Kidney (tissue), 14 donors: Measurements from ENCODE around the gene ACVR1B. TPM values are rescaled to one million over a fixed set of nuclear protein-coding genes. Genes with fewer than 3 reads are reported as not detected.
A peak's percentile ranks its signal among the peaks of the same experiment; 100 is the strongest.

Experiments
- DNase-seq, 5 donors: peaks; one replicate each; pipeline ENCODE4 v3.0.0-alpha.2; 2013 to 2020
- FAIRE-seq: peaks from 2 replicates; lab custom pipeline; 2012; peaks lifted over from hg19 to GRCh38; lab: Jason Lieb, UNC
- H3K27ac ChIP-seq, 2 donors: one replicate each; pipeline ENCODE4 v1.7.0; 2013; ENCODE audit warnings: low read depth in 2 of 2, low read length in 2 of 2, inconsistent platforms in 1 of 2
- H3K27me3 ChIP-seq: one replicate; pipeline ENCODE4 v1.7.1; 2013; ENCODE audit warnings: low read length, inconsistent platforms; ENCODE audit not compliant: control insufficient read depth, insufficient read depth
- H3K36me3 ChIP-seq, 3 donors: one replicate each; pipeline versions ENCODE4 v1.7.0 to v1.7.1; 2013; ENCODE audit warnings: low read length in 3 of 3, control low read depth in 1 of 3, inconsistent platforms in 1 of 3; ENCODE audit not compliant: insufficient read depth in 3 of 3, control insufficient read depth in 2 of 3
- H3K4me1 ChIP-seq, 3 donors: one replicate each; pipeline versions ENCODE4 v1.7.0 to v1.7.1; 2013; ENCODE audit warnings: low read length in 3 of 3, inconsistent platforms in 1 of 3, low read depth in 1 of 3; ENCODE audit not compliant: control insufficient read depth in 2 of 3, insufficient read depth in 2 of 3
- H3K4me3 ChIP-seq, 3 donors: one replicate each; pipeline versions ENCODE4 v1.7.0 to v1.8.1; 2013; ENCODE audit warnings: low read length in 3 of 3, control low read depth in 1 of 3, inconsistent platforms in 1 of 3
- H3K9ac ChIP-seq, 3 donors: one replicate each; pipeline versions ENCODE4 v1.7.0 to v1.7.1; 2013; ENCODE audit warnings: low read length in 3 of 3, control low read depth in 1 of 3, inconsistent platforms in 1 of 3
- H3K9me3 ChIP-seq, 3 donors: one replicate each; pipeline versions ENCODE4 v1.7.0 to v1.7.1; 2013; ENCODE audit warnings: low read length in 3 of 3, control low read depth in 1 of 3, inconsistent platforms in 1 of 3; ENCODE audit not compliant: control insufficient read depth in 2 of 3, insufficient read depth in 1 of 3
- intact Hi-C: fragments of 100-400 bp; cut with DNase I; formaldehyde crosslinking; loops from one replicate; pipeline ENCODE4 v1.11.1; 2022
- polyA plus RNA-seq: library from polyadenylated mRNA; stranded (reverse); fragments of 350-450 nt; fragmentation: Illumina TruSeq; extraction: RNeasy Lipid Tissue Mini Kit (QIAGEN cat#74804); gene quantifications from one replicate; pipeline ENCODE4 v1.2.3, GENCODE V29; 2014; ENCODE audit warnings: low read depth, low replicate concordance; ENCODE audit not compliant: insufficient read depth
- total RNA-seq: library from RNA; stranded (reverse); fragmentation: NEBNext Ultra II Directional; extraction: Animal tissue kit (Norgen Biotek cat#: 25700); gene quantifications from one replicate; pipeline ENCODE4 v1.2.1, GENCODE V29; 2021
- TF ChIP-seq, protein P1 (sequence below): IDR thresholded peaks from 3 replicates; pipeline ENCODE4 v1.5.1; 2012; ENCODE audit warnings: mild to moderate bottlenecking, moderate library complexity, borderline replicate concordance; ENCODE audit not compliant: insufficient read depth; ENCODE audit errors: extremely low read depth
- donor health status: control.
- donor health status: control.
- donor health status: control.
- donor health status: control.
- donor health status: control.
- donor health status: DM: yes; HTN: yes; CAD: no.
- donor health status: Normal renal cell carcinoma (clear cell type).

The ACVR1B gene
- total and polyA plus RNA-seq, 2 donors from 2014 or later: 30.6 to 95.5 TPM

GRCh38 chr12:52032804-52033445 is 81.4 kb downstream of the ACVR1B start:
- Histone ChIP-seq H3K4me1 (peaks cover 0 to 31% (median 17%) of the 10 kb centered on the region in 3 donors), H3K4me3 (peak overlapping the region; percentile 32 to 63 (median 50)), H3K27me3 (no peaks in the 10 kb centered on the region), H3K36me3 (no peaks in the 10 kb centered on the region), H3K9ac (peak overlapping the region; percentile 18 to 94 (median 59)), H3K9me3 (no peaks in the 10 kb centered on the region), H3K27ac (peak overlapping the region; percentile 93 to 97)
- TF ChIP-seq, protein P1, sequence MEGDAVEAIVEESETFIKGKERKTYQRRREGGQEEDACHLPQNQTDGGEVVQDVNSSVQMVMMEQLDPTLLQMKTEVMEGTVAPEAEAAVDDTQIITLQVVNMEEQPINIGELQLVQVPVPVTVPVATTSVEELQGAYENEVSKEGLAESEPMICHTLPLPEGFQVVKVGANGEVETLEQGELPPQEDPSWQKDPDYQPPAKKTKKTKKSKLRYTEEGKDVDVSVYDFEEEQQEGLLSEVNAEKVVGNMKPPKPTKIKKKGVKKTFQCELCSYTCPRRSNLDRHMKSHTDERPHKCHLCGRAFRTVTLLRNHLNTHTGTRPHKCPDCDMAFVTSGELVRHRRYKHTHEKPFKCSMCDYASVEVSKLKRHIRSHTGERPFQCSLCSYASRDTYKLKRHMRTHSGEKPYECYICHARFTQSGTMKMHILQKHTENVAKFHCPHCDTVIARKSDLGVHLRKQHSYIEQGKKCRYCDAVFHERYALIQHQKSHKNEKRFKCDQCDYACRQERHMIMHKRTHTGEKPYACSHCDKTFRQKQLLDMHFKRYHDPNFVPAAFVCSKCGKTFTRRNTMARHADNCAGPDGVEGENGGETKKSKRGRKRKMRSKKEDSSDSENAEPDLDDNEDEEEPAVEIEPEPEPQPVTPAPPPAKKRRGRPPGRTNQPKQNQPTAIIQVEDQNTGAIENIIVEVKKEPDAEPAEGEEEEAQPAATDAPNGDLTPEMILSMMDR: no peak
- DNase-seq (peak; percentile 97 to 99 (median 98)), FAIRE-seq (peak; percentile 63)
- intact Hi-C loops: no loop called here

DNA sequence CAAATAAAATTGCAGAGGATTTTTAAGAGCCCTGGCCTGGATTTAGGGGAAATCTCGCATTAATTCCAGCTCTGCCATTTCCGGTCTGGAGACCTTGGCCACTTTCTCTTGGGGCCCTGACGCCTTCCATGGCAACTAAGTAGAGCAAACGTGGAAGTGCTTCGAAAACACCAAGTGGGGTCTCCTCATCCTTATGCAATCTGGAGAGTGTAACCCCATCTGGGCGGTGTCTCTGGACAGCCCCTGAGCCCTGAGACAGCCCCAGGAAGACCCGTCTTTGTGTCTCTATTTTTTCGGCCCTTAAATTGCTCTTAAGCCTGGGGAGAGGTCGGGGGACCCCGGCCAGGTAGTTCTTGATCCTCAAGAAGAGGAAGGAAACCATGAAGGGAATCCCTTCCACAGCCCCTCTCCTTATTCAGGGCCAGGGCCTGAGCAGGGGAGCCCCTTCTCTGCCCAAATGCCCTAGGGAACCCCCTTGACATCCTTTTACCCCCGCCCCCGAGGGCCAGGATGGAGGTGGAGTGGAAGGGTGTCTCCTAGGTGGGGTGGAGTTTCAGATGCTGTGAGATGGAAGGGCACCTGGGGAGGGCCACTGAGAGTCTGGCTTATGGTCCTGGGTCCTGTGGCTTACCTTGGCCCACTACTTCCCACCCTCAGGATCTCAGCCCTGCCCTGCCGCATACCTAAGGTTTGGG is 82.1 kb downstream of the ACVR1B start:
- H3K4me3 ChIP-seq: peak overlapping the region; percentile 32 to 56 (median 50)
- H3K27me3 ChIP-seq: no peaks in the 10 kb centered on the region
- DNase-seq (peak in 2 of 5 donors; percentile 66 to 67), FAIRE-seq (no peak)
- peak overlapping the region; percentile 18 to 94 (median 59) for H3K9ac ChIP-seq
- no peaks in the 10 kb centered on the region for H3K9me3 ChIP-seq
- TF ChIP-seq, protein P1: no peak
- peak overlapping the region; percentile 92 for H3K27ac ChIP-seq
- no peaks in the 10 kb centered on the region for H3K36me3 ChIP-seq
- intact Hi-C loops: no loop called here
- peaks cover 0 to 31% (median 20%) of the 10 kb centered on the region in 3 donors for H3K4me1 ChIP-seq

DNA sequence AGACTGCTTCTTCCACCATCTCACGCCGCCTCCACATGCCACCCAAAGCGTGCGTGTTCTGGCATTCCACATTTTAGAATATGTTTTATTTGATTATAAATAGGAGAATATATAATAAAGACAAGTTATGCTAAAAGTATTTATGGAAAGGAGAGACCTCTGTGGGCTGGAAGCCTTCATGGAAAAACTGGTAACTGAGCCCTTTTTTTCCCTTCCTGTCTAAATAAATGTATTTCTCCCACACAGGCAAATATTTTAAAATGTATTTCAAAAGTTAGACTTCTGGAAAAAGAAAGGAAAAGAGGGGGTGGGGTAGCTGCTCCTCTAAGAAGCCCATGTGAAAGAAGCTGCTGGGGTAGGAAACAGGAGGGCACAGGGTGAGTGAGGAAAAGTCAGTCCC is 83.7 kb downstream of the ACVR1B start:
- no peak overlapping the region for H3K9ac ChIP-seq
- FAIRE-seq: no peak
- H3K27me3 ChIP-seq: no peaks in the 10 kb centered on the region
- H3K4me3 ChIP-seq: no peak overlapping the region
- no peak for DNase-seq
- H3K27ac ChIP-seq: no peak overlapping the region
- TF ChIP-seq, protein P1: no peak
- H3K4me1 ChIP-seq: peaks cover 0 to 31% (median 22%) of the 10 kb centered on the region in 3 donors
- no peaks in the 10 kb centered on the region for H3K9me3 ChIP-seq
- intact Hi-C loops: no loop called here
- no peaks in the 10 kb centered on the region for H3K36me3 ChIP-seq
